ENCODE results near the gene ST6GAL1. TPM values are rescaled to one million over a fixed set of nuclear protein-coding genes. Genes with fewer than 3 reads are reported as not detected.

ST6GAL1 gene
- total and polyA plus RNA-seq, 8 donors: 3.8 to 31.0 (median 13.5) TPM

GRCh38 chr3:187102073-187102634 lies 171.8 kb downstream of the ST6GAL1 start:
- H3K4me1 ChIP-seq: peaks cover 6 to 18% (median 13%) of the 10 kb centered on the region in 4 donors
- no peaks in the 10 kb centered on the region for H3K27me3 ChIP-seq
- DNase-seq: no peak
- TF ChIP-seq POLR2A (IDR thresholded peaks at IDR 0.05) (no peak), POLR2AphosphoS5 (IDR thresholded peaks at IDR 0.05) (no peak), CTCF (IDR thresholded peaks at IDR 0.05) (no peak), EP300 (IDR thresholded peaks at IDR 0.05) (no peak)
- no peaks in the 10 kb centered on the region for H3K36me3 ChIP-seq
- intact Hi-C loops (cut with DNase I; ENCODE audit: low total_unique reads): no loop called here
- H3K9me3 ChIP-seq: peaks cover 0 to 4% (median 0%) of the 10 kb centered on the region in 4 donors
- peak overlapping the region; percentile 5 to 31 (median 24) for H3K4me3 ChIP-seq
- peak overlapping the region in 4 of 5 donors; percentile 2 to 69 (median 42) for H3K27ac ChIP-seq
- 85 to 100% (median 94%) methylated on average over 1 of the region's 1 CpG for WGBS, 5 donors

- H3K27me3 ChIP-seq: no peaks in the 10 kb centered on the region
- 86 to 97% (median 94%) methylated on average over 5 of the region's 5 CpGs for WGBS, 5 donors
- H3K4me1 ChIP-seq: peaks cover 6 to 18% (median 13%) of the 10 kb centered on the region in 4 donors
- no peak overlapping the region for H3K4me3 ChIP-seq
- no peak for DNase-seq
- intact Hi-C loops (cut with DNase I; ENCODE audit: low total_unique reads): no loop called here
- H3K9me3 ChIP-seq: peaks cover 0 to 4% (median 0%) of the 10 kb centered on the region in 4 donors
- no peak overlapping the region for H3K27ac ChIP-seq
- no peaks in the 10 kb centered on the region for H3K36me3 ChIP-seq
- TF ChIP-seq POLR2AphosphoS5 (IDR thresholded peaks at IDR 0.05) (no peak), POLR2A (IDR thresholded peaks at IDR 0.05) (no peak), CTCF (IDR thresholded peaks at IDR 0.05) (no peak), EP300 (IDR thresholded peaks at IDR 0.05) (no peak)
These were observed 172.9 kb downstream of the ST6GAL1 start for GRCh38 chr3:187103251-187103650.

- TF ChIP-seq CTCF (IDR thresholded peaks at IDR 0.05) (no peak), POLR2AphosphoS5 (IDR thresholded peaks at IDR 0.05) (no peak), POLR2A (IDR thresholded peaks at IDR 0.05) (no peak), EP300 (IDR thresholded peaks at IDR 0.05) (no peak)
- Histone ChIP-seq H3K9me3 (peaks cover 0 to 3% (median 0%) of the 10 kb centered on the region in 4 donors), H3K27me3 (no peaks in the 10 kb centered on the region), H3K4me1 (peaks cover 6 to 18% (median 13%) of the 10 kb centered on the region in 4 donors), H3K27ac (no peak overlapping the region), H3K4me3 (no peak overlapping the region), H3K36me3 (no peaks in the 10 kb centered on the region)
- 79 to 94% (median 90%) methylated on average over 7 of the region's 7 CpGs for whole genome bisulfite sequencing, 5 donors
- no peak for DNase-seq
- intact Hi-C loops (cut with DNase I; ENCODE audit: low total_unique reads): no loop called here
These were observed 174.0 kb downstream of the ST6GAL1 start for GRCh38 chr3:187104342-187104741.

GRCh38 chr3:187104933-187105332 lies 174.6 kb downstream of the ST6GAL1 start:
- Histone ChIP-seq H3K27ac (no peak overlapping the region), H3K27me3 (no peaks in the 10 kb centered on the region), H3K36me3 (no peaks in the 10 kb centered on the region), H3K4me3 (no peak overlapping the region), H3K9me3 (no peaks in the 10 kb centered on the region), H3K4me1 (peaks cover 6 to 18% (median 13%) of the 10 kb centered on the region in 4 donors)
- peak in 1 of 2 donors; percentile 36 for DNase-seq
- WGBS, 5 donors: 82 to 90% (median 89%) methylated on average over 7 of the region's 7 CpGs
- intact Hi-C loops (cut with DNase I; ENCODE audit: low total_unique reads): no loop called here
- no peak for TF ChIP-seq CTCF (IDR thresholded peaks at IDR 0.05)

Data from stomach (tissue), 9 donors.